Stimulated activated CD8-positive, alpha-beta memory T cell treated with anti-CD3 and anti-CD28 coated beads, Interleukin-12 subunit alpha, Interleukin-12 subunit beta, amount 100 ng/mL, for 24 hours (primary cell): ENCODE measurements around the gene DNAH3.

Experiments
- DNase-seq: peaks from one replicate; pipeline ENCODE4 v3.0.0-alpha.2; 2020; ENCODE audit errors: extremely low read depth

Gene DNAH3

DNA sequence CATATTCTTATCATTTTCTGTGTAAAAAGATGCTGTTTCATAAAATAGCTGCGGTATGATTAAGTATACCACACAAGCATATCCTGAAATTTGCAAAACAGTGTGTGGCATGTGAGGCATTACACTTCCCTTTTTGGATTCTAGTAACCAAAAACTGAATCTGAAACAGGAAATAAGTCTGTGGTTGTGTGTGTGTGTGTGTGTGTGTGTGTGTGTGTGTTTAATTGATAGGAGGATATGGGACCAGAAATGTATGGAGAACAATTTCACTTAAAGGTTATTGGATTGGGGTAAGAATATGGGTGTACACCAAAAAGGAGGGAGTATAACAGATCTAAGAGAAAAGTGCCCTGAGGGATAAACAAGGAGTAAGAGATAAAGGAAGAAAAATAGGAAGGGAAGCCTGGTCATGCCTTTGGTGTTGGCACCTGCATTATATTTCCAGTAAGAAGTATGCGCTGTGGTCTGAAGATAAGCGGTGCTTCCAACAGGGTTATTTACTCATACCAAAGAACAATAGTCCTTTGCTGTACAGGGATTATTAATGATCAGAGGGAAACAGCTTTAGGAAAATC, 246.1 kb downstream of the DNAH3 start:
- no peak for DNase-seq

GRCh38 chr16:20903899-20904506, 246.6 kb downstream of the DNAH3 start:
- no peak for DNase-seq

DNA sequence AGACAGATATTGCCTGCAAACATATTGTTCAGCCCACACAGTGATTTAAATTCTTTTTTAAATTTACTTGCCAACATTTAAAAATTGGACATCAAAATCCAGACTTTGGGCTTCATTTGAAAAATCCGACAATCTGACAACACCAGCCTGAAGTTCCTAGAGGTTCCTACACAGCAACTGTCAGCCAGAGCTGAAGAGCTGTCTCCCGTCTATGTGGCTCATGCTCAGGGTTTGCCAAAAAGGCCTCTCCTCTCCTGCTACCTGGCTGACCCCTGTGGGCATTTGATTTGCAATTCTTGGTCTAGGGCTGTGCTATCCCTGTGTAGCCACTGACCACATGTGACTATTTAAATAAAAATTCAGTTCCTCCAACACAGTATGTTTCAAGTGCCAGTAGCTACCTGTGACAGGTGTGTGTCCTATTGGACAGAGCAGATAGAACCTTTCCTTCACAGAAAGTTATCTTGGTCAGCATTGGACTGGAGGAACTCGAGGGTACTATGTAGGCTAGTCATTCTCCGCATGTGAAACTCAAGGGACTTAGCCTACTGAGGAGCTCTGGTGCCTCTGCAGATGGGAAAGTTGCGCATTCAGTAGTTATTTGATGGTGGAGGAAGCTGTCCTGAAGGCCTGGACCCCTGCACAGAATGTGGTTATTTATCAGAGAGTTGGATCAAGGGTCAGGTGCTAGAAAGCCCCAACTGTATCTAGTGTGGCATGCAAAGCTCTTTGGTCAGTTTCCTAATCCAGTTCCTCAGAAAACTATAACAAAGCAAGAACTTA, 247.3 kb downstream of the DNAH3 start:
- no peak for DNase-seq

- no peak for DNase-seq
These were observed 248.2 kb downstream of the DNAH3 start for GRCh38 chr16:20902426-20902825.

DNA sequence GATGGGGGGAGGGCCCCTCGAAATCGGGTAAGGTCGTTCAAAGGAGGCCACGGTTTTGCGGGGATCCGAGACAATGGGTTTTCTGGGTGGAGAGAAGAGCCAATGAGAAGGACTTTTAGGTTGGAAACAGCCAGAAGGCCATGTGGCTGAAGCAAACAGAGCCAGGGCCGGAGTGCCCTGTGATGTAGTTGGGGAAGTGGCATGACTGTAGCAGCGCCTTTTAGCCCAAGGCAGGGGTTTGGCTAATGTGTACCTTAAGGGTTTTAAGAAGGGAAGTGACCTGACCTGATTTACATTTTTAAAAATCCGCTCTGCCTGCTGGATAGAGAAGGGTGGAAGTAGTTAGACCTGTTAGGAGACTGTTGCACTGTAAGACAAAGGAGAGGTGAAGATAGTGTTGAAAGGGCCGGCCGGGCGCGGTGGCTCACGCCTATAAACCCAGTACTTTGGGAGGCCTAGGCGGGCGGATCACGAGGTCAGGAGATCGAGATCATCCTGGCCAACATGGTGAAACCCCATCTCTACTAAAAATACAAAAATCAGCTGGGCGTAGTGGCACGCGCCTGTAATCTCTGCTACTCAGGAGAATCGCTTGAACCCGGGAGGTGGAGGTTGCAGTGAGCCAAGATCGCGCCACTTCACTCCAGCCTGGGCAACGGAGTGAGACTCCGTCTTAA, 249.1 kb downstream of the DNAH3 start:
- no peak for DNase-seq

GRCh38 chr16:20901068-20901435, 249.6 kb downstream of the DNAH3 start:
- no peak for DNase-seq

GRCh38 chr16:20900299-20901067, 250.2 kb downstream of the DNAH3 start, which contains the start of the genes DCUN1D3 and LYRM1:
Gene DCUN1D3, minus strand, starts transcription at chr16:20900358. Its CDS starts 37,820 bp downstream, at chr16:20862538.
Gene LYRM1, plus strand, starts transcription at chr16:20900771. Its CDS starts 14,785 bp downstream, at chr16:20915556.
- peak; percentile 82 for DNase-seq

DNA sequence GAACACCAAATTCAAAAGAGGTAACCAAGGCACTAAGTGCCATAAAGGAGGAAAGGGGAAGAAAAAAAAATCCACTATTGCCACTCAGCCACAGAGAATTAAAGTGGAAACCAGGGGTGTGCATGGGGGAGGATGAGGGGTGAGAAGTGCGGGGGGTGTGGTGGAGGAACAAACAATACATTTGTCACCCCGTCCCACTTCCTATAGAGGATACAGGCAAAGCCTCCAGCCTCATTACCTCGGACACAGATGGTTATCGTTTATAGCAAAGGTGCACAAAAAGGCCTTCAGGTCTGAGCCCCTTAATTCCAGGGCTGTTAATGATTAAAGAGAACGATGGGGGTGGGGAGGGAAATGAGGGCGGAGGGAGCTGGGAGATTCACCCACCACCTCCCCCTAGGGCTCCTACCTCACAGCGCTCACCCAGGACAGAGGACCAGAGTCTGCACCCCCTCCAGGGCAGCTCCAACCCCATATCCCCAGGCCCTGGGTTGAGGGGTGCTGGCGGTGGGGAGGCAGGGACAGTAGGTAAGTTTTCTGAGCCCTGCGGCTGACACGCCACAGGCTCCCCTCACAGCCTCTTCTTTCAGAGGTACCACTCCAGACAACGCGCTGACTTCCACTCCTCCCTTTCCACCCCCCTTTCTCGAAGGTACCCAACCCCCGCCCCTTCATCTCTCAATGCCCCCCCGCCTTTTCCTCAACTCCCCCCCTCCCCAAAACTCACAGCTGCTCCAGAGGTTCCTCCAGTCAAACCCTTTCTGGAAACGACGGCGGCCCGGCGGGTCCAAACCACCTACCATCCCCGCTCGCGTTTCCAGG, 251.0 kb downstream of the DNAH3 start:
- DNase-seq = no peak

GRCh38 chr16:20899071-20899470, 251.6 kb downstream of the DNAH3 start:
- DNase-seq = no peak

DNA sequence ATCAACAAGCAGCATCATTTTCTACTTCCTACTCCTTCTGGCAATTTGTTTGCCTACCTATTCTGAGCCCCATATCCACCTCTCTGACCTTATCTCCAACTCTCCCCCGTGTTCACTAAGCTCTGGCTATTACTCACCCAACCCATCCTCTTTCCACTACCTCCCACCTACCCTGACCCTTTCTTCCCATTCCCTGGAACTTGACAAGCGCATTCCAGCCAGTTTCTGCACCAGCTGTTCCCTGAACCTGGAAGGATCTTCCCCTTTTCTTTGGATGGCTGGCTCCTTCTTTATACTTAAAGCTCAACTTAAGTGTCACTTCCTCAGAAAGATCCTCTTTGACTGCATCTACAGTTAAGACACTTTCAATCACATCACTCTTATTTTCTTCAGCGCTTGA, 252.7 kb downstream of the DNAH3 start:
- DNase-seq = no peak

DNA sequence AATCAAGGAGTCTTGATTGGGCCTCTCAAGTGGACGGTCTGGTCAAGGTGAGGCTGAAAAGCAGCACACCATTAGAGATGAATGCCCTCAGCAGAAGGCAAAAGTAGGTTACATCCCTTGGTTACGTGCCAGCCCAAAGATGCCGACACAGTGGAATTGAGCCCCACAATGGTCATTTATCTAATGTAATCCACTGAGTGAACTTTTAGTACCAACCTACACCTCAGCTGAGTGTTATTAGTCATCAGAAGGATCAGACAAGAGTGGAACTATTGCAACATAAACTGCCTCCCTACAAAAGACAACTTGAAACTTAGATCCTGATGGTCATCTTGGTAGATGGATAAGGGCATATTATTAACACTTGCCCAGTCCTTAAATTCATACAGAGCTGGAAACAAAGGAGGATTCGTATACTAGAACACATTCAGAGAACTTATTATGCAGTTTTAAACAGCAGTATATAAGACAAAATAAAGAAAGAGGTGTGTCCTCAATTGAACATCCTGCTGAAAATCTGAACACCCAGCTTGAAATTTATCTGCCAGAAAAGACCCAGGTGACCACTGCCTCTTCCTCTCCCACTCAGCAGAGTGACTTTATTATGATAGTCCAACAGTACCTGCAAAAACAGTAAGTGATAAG, 253.3 kb downstream of the DNAH3 start:
- DNase-seq = no peak

GRCh38 chr16:20894388-20894787, 256.3 kb downstream of the DNAH3 start:
- no peak for DNase-seq

DNA sequence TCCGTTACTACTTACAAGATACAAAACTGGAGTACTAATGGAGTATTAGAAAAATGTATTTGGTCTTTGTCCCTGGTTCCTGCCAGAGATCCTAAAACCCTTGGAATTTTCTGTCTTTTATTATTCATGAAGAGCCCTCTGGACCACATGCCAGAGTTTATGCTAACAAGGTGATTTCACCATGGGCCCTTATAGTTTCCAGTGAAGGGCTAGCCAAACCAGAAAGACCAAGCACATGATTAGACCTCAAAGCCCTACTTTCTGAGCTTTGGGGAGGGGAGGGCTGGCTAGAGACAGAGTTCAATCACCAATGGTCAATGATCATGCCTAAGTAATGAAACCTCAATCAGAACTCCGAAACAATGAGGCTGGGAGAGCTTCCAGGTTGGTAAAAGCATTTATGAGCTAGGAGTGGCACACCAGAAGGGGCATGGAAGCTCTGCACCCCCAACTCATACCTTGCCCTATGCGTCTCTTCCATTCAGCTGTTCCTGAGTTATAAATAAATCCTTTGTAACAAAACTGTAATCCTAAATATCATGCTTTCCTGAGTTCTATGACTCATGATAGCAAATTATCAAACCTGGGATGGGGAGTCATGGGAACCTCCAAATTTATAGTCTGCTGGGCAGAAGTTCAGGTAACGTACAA, 260.9 kb downstream of the DNAH3 start:
- DNase-seq = no peak

- DNase-seq = no peak
These were observed 263.4 kb downstream of the DNAH3 start for GRCh38 chr16:20887207-20887606.

DNA sequence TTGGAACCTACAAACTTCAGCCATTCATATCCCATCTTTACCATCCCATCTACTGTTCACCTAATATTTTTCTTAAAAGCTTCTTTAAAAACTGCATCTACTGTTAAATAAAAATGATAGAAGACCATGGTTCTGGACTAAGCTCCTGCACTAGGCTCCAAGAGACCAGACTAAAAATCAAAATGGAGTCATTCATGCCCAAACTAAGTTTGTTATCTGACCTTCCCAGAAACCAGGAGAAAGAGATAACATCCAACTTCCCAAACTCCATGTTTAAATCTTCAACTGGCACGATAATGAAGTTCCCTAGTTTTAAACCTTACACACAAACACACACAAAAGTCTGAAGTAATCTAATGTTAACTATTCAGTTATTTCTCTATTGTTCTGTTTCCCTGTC, 264.3 kb downstream of the DNAH3 start:
- DNase-seq = no peak

GRCh38 chr16:20884240-20884556, 266.4 kb downstream of the DNAH3 start:
- no peak for DNase-seq

DNA sequence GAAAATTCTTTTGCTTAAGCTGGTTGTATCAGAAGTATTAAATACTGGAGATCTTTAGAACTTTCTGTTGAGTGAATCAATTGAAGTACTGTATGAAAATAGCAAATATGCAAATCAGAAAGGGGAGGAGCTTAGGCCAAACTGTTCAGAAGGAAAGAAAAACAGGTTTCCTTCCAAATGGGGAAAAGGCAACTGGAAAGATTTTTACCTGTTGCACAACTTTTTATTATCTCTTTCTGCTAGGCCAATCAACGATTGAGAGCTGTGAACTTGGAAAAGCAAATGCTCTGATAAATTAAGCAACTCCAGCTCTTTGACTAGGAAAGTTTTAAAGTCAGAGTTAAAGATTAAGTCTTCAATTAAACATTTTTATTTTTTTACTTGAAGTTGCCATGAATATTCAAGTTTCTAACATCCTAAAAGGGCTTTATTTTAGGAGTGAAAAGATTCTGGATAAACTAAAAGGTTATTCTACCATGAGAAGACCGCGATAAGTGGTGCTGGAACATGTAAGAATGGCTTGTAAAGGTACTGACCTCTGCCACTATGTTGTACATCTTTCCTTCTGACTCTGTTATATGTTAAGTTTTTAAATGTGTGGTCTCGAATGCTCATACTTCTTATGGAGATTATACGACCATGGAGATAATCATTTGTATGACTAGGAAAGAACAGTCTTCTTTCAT, 266.9 kb downstream of the DNAH3 start:
- DNase-seq = no peak
